Measurements from ENCODE around the gene RGL3.
"Not testable (repeated sequence)": the region's sequence is repeated elsewhere in the genome, so short reads cannot be mapped to it uniquely, and the experiment has no call there.

Gene RGL3

DNA sequence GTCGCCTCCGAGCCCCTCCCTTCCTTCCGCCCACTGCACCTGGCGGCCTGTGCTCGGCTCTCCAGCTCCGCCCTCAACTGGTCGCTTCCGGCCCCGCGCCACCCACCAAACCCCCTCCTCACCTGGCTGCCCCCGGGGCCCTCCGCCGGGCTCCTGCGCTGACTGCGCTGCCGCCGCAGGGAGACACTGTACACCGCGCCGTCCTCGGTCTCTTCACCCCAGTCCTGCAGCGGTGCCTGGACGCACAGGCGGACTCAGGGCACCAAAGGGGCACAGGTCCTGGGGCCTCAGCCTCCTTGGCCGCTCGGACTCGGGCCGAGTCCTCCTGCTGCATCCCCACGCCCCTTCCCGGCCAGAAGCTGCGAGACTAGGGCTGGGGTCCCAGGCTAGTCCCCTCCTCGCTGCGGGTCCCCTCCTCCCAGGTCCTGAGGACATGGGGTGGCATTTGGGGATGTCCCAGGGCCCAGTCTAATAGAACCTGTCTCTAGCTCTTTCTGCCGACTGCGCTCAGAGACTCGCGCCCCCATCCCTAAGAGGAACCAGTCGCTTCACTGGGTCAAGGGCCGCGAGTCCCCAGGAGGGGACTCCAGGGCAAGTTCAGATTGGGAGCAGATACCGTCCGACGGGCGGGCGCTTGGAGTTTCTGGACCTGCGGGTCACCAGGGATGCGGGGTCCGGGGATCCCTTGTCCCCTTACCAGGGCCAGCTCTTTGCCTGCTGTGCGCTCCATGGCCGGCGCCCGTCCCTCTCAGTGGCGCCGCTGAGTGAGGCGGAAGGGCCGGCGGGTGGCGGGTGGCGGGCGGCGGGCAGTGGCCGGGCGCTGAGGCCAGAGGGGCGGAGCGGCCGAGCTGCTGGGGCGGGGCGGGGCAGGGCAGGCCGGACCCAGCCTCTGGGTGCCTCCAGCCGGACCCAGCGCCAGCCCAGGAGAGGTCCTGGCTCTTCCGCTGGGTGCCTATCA is at the start of gene RGL3:
Gene RGL3 (minus strand): TSS at position 766 of the 958 bp plus-strand sequence. CDS start 36 bp downstream, at position 730.
- no peak for DNase-seq

DNA sequence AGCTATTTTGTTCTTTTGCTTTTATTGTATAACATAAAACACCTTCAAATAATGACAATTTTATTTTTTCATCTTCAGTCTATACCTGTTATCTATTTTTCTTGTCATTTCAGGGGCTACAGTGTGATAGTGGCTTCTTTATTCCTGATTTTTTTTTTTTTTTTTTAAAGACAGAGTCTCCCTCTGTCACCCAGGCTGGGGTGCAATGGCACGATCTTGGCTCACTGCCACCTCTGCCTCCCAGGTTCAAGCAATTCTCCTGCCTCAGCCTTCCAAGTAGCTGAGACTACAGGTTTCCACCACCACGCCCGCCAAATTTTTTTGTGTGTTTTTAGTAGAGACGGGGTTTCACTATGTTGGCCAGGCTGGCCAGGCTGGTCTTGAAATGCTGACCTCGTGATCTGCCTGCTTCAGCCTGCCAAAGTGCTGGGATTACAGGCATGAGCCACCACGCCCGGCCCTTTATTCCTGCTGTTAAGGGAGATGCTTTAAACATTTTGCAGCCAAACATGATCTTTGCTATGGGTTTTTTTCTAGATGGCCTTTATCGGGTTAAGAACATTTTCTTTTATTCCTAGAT is 49.2 kb upstream of the RGL3 start:
- not testable (repeated sequence) for DNase-seq

DNA sequence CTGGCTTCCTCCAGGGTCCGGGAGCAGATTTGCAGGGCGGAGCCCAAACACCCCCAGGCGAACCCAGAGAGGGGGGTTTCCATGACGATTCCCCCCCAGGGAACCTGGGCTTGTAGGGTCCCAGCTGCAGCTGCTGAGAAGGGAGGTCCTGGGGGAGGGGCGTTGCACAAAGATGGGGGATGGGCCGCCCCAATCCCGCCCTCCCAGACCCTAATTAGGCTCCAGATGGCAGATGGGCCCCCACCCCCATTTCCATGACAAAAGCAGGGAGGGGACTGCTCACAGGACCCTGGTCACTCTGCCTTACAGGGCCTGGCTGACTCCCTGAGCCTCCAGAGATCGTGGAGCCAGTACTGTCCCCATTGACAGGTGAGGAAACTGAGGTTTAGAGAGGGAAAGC is 46.5 kb upstream of the RGL3 start:
- no peak for DNase-seq

DNA sequence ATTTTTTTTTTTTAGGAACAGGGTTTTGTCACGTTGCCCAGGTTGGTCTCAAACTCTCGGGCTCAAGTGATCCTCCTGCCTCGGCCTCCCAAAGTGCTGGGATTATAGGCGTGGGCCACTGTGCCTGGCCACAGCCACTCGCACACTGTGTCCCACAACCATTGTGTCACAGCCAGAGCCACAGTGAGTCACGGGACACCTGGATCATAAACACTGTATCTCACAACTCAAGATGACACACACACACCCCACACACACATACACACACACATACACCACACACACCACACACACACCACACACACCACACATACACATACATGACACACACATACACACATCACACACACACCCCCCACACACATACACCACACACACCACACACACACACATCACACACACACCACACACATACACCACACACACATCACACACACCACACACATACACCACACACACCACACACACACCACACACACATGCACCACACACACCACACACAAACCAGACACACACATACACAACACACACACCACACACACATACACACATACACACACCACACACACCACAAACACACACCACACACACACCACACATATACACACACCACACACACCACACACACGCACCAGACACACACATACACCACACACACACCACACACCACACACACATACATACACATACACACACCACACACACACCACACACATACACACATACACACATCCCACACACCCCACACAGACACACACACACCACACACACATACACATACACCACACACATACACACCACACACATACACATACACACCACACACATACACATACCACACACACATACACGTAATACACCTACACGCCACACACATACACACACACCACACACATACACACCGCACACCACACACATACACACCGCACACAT is 45.5 kb upstream of the RGL3 start:
- DNase-seq, result no peak

DNA sequence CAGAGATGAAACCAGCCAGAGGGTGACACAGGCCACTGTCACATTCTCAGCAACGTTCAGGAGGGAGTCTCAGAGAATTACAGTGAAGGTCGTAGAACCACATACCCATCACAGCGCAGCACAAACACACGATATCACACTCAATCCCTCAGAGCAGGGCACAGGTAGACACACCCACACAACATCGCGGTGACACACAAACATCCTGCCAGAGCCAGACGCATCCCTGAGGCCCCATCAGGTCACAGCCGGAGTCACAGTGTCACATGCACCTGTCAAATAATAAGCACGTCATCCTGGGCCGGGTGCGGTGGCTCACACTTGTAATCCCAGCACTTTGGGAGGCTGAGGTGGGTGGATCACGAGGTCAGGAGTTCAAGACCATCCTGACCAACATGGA is 44.3 kb upstream of the RGL3 start:
- DNase-seq, result no peak

GRCh38 chr19:11461453-11461852 is 42.3 kb upstream of the RGL3 start:
- no peak for DNase-seq

GRCh38 chr19:11460207-11460606 is 41.1 kb upstream of the RGL3 start:
- DNase-seq, result no peak

DNA sequence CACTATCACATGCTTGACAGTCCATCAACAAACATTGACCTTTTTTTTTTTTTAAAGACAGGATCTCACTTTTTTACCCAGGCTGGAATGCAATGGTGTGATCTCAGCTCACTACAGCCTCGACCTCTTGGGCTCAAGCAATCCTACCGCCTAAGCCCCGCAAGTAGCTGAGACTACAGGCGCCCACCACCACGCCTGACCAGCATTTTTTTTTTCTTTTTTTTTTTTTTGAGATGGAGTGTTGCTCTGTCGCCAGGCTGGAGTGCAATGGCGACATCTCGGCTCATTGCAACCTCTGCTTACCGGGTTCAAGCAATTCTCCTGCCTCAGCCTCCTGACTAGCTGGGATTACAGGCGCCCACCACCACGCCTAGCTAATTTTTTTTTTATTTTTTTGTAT is 39.8 kb upstream of the RGL3 start:
- not testable (repeated sequence) for DNase-seq

GRCh38 chr19:11458236-11458900 is 39.3 kb upstream of the RGL3 start:
- DNase-seq, result no peak

DNA sequence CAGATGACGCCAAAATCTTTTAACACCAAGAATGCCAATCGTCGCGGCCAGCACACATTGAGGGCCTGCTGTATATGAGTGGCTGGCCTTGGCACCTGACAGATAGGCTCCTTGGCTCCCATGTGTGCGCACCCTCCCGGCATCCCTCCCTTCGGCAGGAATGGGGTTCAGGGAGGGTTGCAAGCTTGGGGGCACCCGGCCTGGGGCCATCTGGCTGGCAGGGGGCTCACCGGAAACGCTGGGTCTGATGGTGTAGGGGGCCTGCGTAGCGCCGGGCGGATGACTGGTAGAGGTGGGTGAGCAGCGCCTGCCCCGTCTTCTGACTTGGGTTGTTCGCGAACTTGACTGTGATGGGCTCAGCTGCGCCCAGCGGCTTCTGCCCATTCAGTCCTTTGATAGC is 38.7 kb upstream of the RGL3 start:
- DNase-seq, result no peak

DNA sequence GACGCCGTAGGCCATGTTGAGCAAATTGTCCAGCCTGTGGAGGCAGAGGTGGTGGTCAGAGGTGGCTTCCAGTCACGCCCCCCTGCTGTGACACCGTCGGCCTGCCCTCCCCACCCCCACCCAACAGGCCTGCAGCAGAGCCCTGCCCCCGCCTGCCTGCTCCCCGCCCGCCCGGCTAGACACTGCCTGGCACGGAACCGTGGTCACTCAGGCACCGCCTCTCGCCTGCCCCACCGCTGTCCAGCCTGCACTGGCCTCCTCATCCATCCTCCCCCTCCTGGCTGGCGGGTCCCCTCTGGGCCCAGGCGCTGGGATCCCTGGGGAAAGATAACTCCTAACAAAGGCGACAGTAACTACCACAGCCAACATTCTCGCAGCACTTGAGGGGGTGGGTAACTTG is 38.0 kb upstream of the RGL3 start:
- DNase-seq, result no peak

DNA sequence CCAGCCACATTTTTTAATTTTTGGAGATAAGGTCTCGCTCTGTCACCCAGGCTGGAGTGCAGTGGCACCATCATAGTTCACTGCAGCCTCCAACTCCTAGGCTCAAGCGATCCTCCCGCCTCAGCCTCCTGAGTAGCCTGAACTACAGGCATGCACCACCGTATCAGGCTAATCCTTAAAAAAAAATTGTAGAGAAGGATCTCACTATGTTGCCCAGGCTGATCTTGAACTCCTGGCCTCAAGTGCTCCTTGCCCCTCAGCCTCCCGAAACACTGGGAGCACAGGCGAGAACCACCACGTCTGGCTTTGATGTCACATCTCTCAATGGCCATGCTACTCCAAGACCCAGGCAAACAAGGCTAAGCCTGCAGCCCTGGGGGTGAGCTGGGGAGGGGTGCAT is 37.5 kb upstream of the RGL3 start:
- DNase-seq, result no peak

DNA sequence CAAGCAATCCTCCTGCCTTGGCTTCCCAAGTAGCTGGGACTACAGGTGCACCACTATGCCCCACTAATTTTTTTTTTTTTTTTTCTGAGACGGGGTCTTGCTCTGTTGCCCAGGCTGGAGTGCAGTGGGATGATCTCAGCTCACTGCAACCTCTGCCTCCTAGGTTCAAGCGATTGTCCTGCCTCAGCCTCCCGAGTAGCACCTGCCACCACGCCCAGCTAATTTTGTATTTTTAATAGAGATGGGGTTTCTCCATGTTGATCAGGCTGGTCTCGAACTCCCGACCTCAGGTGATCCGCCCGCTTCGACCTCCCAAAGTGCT is 36.1 kb upstream of the RGL3 start:
- not testable (repeated sequence) for DNase-seq

DNA sequence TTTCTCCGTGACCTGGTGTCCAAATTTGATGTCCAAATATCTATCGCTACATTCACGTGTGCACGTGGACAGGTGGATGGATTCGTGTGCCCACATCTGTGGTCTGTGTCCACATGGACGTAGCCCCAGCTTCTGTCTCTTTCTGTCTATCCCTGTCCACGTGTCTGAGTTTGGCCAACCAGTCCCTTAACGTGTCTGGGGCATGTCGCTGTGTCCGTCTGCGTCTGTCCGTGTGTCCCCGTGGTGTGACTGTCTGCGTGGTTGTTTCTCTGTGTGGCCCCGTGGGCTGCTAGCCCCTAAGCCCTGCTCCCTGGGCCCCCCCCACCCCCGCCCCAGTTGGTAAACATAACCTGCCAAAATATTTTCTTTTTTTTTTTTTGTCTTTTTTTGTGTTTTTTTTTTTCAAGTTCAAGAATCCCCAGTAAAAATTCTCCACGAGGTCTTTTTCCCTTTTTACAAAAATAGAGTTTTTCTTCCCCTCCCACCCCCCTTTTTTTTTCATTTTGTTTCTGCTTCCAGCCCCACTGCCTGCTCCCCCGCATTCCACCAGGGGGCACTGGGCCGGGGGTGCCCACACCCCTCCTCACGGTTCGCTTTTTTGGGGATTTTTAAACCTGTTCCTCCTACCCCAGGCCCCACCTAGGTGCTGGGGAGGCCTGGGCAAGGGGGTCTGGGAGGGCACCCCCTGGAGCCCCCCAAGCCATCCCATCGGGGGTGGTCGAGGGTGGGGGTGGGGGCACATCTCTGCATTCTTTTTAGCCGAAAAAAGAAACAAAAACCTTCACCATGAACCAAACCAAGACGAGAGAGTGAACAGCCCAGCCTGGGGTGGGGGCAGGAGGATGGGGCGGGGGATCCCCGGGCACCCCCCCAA is 34.6 kb upstream of the RGL3 start:
- DNase-seq, result no peak

DNA sequence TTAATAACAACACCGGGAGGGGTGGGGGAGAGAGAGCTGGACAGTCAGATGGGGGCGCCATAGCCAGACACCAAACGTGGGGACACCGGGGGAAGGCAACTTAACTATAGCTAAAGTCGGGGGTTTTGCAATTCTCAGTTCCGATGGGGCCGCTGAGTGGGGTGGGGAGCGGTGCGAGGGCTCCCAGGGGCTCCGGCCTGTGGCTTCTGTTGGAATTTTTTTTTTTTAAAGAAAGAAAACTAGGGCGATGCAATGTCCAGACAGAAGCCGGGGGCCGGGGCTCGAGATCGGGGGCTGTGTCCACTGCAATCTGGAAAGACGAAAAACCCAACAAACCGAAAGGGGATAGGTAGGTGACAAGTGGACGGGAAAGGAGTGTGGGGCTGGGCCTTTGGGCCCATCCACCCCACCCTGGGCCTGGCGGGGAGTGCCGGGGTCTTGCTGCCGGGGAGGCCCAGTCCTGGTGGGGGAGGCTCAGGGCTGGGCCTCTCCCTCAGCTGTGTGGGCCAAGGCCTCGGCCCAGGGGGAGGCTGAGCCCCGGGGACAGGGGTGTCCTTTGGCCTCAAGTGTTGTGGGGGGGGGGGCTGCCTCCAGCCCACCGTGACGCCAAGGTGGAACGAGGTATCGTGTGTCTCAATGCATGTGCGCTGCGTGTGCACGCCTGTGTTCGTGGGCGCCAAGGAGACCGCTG is 33.7 kb upstream of the RGL3 start:
- no peak for DNase-seq

DNA sequence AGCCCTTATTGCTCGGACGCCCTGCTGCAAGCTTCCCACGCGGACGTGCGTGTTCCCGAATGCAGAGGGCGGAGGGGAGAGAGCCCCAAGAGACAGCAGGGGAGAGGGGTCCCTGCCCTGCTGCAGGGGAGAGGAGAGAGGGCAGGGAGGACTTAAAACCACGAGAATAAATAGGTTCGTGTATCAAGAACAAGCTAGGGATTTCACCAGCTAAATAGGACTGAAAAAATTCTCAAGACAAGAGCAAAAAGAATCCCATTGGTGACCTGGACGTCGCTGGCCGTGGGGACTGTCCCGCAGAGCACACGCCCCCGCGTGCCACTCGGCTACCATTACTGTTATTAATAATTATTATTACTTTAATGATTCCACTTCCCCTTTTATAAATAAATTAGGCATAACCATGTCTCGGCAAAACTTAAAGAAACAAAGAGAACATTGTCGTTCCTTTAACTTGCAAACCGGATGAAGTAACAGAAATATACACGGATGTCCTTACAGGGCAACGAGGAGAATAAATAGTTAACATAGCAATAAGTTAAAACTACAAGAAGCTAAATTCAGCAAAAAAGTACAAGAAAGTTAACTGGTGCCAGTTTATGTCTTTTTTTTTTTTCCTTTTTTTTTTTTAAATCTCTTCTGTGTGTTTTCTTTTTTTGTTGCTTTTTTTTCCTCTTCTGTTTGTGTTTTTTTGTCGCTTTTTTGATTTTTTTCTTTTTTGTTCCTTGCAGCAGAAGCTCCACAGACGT is 32.9 kb upstream of the RGL3 start:
- no peak for DNase-seq

DNA sequence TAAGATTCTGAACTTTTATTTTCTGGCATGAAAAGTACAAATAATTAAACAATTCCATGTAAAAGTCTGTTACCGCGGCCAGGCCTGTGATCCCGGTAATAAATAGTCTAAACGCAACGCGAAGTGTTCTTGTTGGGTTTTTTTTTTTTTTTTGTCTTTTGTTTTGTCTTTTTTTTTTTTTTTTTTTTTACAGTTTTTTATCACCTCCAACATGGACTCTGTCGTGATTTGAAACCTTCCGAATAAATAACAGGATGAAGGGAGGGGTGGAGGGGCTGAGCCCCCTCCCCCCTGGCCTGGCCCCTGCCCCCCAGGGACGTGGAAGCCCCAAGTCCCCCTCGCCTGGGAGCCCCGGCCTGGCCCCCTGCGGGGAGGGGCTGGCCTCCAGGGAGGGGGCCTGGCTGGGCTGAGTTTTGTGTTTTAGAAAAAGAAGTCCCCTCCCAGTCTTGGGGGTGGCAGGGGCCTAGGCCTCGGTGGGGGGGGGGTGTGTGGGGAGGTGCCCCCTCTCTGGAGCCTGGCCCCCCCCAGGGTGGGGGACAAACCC is 32.3 kb upstream of the RGL3 start:
- no peak for DNase-seq

DNA sequence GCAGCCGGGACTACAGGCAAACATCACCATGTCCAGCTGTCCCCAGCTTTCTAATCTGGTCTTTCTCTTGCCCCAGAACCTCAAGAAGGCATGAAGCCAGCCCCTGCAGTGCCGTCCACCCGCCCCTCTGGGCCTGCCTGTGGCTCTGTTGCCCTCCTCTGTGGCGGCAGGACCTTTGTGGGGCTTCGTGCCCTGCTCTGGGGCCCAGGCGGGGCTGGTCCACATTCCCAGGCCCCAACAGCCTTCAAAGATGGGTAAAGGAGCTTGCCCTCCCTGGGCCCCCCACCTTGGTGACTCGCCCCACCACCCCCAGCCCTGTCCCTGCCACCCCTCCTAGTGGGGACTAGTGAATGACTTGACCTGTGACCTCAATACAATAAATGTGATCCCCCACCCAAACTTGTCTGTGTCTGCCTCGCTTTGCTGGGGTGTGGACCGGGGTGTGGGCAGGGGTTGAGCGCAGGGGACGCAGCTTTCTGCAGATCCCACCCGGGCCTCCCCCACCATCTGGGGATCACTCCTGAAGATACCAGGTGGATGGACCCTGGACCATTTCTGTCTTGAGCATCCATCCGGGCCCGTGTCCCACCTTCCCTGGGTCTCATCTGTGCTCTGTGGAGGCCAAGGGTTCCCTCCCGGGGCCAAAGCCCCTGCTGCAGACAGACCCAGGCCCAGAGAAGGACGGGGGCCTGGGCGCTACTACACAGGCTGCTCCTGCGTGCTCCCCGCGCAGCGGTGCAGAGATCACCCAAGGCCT is 31.6 kb upstream of the RGL3 start:
- DNase-seq, result no peak

DNA sequence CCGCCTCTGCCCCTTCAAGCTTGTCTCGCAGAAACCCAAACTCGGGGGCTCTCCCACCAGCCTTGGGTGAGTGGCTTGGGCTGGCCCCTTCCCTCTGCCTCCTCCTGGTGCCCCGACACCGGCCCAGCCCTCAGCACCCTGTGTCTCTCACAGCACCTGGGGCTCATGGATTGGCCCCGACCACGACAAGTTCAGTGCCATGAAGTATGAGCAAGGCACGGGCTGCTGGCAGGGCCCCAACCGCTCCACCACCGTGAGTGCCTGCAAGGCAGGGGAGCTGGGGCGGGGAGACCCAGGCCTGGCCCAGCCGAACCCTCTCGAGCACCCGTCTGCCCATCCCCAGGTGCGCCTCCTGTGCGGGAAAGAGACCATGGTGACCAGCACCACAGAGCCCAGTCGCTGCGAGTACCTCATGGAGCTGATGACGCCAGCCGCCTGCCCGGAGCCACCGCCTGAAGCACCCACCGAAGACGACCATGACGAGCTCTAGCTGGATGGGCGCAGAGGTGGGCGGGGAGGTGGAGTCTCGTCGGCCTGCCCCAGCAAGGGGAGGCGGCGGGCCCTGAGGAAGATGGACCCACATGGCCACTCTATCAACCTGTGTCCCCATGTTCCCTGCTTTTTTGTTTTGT is 29.9 kb upstream of the RGL3 start:
- no peak for DNase-seq

All from NCI-H1048 (cell line).